ENCODE results near the gene CHRNA7.

GRCh38 chr15:32020156-32020555, 10.2 kb upstream of the CHRNA7 start:
- TF ChIP-seq, protein P1, sequence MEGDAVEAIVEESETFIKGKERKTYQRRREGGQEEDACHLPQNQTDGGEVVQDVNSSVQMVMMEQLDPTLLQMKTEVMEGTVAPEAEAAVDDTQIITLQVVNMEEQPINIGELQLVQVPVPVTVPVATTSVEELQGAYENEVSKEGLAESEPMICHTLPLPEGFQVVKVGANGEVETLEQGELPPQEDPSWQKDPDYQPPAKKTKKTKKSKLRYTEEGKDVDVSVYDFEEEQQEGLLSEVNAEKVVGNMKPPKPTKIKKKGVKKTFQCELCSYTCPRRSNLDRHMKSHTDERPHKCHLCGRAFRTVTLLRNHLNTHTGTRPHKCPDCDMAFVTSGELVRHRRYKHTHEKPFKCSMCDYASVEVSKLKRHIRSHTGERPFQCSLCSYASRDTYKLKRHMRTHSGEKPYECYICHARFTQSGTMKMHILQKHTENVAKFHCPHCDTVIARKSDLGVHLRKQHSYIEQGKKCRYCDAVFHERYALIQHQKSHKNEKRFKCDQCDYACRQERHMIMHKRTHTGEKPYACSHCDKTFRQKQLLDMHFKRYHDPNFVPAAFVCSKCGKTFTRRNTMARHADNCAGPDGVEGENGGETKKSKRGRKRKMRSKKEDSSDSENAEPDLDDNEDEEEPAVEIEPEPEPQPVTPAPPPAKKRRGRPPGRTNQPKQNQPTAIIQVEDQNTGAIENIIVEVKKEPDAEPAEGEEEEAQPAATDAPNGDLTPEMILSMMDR (IDR thresholded peaks at IDR 0.05 in 4 of 5, conservative IDR thresholded peaks at IDR 0.05 in 1 of 5): no peak
- TF ChIP-seq POLR2A (IDR thresholded peaks at IDR 0.05): no peak
